Left cardiac atrium (tissue), 4 donors: ENCODE measurements around the gene HUNK. TPM values are rescaled to one million over a fixed set of nuclear protein-coding genes. Genes with fewer than 3 reads are reported as not detected.
"Not testable (repeated sequence)": the region's sequence is repeated elsewhere in the genome, so short reads cannot be mapped to it uniquely, and the experiment has no call there.

Experiments used
- ATAC-seq, 2 donors: fragments of 200-7000 bp; cut with Tn5 transposase; one replicate each; pipeline ENCODE4 v1.9.1; 2020; ENCODE audit warnings: mild to moderate bottlenecking in 2 of 2, moderate library complexity in 2 of 2
- DNase-seq: peaks from one replicate; pipeline ENCODE4 v3.0.0-alpha.2; 2020
- intact Hi-C, 2 donors: fragments of 100-400 bp; cut with DNase I; formaldehyde crosslinking; loops; one replicate each; pipeline versions ENCODE4 v1.14.1 to v1.15.1; 2022 to 2023
- total RNA-seq, 2 donors: library from RNA; stranded (reverse); fragmentation: NEBNext Ultra II Directional; extraction: Animal tissue kit (Norgen Biotek cat#: 25700); gene quantifications; one replicate each; pipeline ENCODE4 v1.2.1, GENCODE V29; 2021
- donor health status: DM: no; HTN: yes; CAD: no.
- donor health status: DM: no; HTN: yes; CAD: no; lungs with severe emphysema.
- donor health status: DM: yes; HTN: yes; CAD: no.
- donor health status: Dilated cardiomyopathy.

The HUNK gene
- total RNA-seq, 2 donors from 2014 or later: 0.38 to 1.7 TPM

DNA sequence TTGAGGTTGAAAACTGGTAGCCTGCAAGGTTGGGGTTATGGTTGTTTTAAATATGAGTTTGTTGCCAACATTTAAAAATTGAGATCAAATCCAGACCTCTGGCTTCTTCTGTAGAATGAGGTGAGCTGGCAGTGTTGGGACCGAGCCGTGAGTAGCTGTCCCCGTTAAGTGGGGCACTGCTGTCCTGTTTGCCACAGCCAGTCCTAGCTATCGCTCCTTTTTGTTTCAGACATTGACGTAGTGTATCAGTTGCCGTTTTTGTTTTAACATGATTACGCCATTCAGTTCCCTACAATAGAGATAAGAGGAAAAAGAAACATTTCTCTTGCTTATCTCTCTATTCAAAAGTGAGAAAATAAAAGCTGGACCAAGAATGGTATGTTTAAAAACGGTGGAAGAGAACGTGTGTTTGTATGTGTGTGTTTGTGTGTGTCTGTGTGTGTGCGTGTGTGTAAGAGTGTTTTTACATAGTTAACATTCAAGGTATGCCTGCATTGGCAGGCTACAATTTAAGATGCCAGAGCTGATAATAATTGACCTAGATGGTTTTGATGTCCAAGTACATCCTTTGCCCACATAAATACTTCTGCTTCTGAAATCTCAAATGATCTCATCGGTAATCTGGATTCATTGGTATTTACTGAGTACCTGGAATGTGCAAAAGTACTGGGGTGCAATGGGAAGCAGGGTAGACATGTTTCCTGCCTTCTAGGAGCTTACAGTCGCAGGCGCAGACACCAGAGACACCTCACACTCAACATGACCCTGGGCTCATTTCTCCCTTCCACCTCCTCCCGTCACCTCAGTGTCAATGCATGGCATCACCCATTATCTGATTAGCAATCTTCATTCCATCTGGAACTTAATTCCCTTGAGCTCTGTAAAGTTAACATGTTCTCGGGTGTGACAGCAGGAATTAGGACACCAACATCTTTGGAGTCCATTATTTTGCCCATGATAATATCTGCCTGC is 65.8 kb downstream of the HUNK start:
- DNase-seq (no peak), ATAC-seq (peak; percentile 46 to 59)
- intact Hi-C loops: no loop called here

DNA sequence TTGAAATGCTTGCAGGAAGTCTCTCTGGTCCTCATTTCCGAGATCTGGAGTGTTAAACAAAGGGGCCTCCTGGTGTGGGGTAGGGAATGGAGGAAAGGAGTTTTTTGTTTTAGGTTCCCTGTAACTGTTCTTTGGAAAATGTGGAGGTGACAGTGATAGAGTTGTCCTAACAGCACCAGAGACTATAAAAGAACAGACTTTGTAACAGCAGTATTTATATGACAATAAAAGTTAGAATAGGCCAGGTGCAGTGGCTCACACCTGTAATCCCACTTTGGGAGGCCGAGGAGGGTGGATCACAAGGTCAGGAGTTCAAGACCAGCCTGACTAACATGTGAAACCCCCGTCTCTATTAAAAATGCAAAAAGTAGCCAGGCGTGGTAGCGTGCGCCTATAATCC is 68.9 kb downstream of the HUNK start:
- ATAC-seq (no peak), DNase-seq (no peak)
- intact Hi-C loops: no loop called here

DNA sequence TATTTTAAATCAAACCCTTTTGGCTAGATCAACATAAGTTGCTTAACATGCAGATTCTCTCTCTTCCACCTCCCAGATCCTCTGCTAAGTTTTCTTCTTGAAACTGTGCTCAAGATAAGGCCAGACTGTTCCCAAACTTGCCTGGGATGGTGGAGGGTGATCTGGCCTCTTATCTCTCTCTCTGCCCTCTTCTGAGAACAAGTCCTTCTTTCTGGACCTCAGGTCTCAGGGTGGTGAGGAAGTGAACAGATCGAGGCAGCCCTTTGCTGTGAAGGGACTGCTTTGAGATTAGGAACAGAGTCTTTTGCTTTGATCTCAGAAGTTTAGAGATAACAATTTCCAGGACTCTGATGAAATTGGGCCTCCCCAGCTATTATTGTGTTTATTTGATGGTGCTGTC is 70.7 kb downstream of the HUNK start:
- intact Hi-C loops: no loop called here

DNA sequence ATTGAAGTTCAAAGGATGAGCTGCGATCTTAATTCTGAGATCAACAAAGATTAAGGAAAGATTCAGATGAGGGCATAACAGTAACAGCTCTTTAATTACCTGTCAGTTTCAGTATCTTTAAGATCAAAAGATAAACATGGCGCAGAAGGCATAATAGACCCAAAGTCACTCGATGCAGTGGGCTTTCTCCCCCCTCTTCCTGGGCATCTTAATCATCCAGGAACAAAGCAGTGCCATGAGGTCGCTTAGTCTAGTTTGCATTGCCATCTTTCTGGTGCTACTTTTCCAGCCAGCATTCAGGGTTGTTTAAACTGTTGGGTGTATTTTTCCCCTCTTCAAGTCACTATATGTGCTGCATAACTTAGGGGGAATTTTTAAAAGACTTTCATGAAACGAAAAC is 72.3 kb downstream of the HUNK start:
- no peak for ATAC-seq
- intact Hi-C loops: no loop called here

More for the DNA sequence above, 70.7 kb downstream of the HUNK start:
- DNase-seq (no peak), ATAC-seq (no peak)

DNA sequence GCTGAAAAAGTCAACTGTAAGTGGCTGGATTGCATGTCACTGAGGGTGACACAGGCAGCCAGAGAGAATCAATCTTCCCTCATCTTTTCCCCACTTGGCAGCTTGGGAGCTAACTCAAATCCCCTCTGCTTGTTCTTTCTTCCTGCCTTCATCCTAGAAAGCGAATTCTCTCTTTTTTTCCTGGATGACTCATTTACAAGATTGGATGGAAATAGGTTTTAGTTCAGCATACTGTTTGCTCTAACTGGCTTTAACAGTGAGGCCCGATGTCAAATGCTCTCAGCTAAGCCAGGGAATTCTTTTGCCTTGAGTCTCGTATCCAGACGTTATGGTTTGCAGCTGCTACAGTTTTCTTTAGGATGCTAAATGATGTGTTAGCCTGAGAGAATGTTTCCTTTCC is 72.7 kb downstream of the HUNK start:
- intact Hi-C loops: no loop called here
- ATAC-seq (peak in 1 of 2 donors; percentile 44), DNase-seq (no peak)

More for the DNA sequence above, 72.3 kb downstream of the HUNK start:
- no peak for DNase-seq

DNA sequence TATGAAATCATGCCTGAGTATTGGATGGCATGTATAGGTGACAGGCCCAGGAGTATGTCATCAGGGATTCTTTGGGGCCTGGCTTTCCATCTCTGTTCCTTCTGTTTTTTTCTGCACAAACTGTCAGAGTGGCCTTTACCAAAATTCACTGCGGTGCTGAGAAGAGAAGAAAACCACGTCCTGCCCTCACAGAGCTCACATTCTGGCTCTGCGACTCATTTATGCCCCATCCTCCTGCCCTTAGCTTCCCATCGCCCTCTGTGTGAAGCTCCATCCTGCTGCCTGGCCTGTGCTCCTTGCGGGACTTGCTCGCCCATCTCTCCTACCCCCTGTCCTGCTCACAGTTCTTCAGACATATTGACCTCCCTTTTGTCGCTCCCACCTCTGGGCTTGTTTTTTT is 73.4 kb downstream of the HUNK start:
- DNase-seq (no peak), ATAC-seq (no peak)
- intact Hi-C loops: no loop called here

DNA sequence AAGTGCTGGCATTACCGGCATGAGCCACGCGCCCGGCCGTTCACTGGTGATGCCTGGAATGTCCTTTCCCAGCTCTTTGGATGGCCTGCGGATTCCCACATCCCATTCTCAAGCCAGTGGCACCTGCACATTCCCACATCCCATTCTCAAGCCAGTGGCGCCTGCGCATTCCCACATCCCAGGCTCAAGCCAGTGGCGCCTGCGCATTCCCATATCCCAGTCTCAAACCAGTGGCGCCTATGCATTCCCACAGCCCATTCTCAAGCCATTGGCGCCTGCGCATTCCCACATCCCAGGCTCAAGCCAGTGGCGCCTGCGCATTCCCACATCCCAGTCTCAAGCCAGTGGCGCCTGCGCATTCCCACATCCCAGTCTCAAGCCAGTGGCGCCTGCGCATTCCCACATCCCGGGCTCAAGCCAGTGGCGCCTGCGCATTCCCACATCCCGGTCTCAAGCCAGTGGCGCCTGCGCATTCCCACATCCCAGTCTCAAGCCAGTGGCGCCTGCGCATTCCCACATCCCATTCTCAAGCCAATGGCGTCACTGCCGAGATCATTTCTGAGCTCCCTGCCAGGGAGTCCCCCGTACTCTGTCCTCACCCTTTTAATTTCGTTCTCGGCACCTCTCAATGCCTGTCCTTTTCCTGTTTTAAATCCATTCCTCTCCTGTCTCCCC is 74.2 kb downstream of the HUNK start:
- intact Hi-C loops, ATAC-seq, DNase-seq: not testable (repeated sequence)

DNA sequence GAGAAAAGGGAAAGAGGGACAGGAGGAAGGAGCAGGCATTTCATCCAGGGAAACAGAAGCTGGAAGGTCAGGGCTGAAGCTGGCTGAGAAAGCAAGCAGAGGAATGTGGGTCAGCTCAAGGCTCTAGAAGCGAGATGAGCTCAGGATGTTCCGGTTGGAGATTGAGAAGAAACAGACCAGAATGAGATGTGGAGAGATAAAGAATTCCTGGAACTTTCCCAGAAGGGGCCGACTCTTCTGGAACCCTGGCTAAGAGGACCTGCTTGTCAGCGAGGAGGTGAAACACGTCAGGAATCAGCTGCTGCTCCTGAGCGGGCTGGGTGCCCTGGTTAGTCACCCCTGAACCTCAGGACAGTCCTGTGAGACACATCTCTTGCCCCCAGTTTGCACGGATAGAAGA is 75.9 kb downstream of the HUNK start:
- no peak for ATAC-seq
- DNase-seq: no peak
- intact Hi-C loops: no loop called here

DNA sequence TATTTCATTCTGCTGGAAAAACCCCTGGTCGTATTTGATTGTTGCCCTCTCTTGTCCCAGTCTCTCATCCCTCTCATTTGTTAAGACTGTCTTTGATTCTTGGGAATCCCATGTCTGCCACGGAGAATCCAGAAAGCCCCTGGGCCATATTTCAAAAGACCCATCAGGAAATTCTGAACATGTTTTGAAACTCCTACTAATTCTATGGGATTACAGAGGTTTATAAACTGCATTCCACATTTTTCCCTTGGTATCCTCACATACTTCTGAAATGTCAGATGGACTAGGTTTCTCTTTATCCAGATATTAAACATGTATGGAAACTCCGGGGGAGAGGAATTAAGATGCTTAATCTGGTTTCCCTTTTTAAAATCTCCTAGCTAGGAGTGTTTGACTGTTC is 80.0 kb downstream of the HUNK start:
- intact Hi-C loops: no loop called here
- ATAC-seq: no peak
- DNase-seq: no peak

DNA sequence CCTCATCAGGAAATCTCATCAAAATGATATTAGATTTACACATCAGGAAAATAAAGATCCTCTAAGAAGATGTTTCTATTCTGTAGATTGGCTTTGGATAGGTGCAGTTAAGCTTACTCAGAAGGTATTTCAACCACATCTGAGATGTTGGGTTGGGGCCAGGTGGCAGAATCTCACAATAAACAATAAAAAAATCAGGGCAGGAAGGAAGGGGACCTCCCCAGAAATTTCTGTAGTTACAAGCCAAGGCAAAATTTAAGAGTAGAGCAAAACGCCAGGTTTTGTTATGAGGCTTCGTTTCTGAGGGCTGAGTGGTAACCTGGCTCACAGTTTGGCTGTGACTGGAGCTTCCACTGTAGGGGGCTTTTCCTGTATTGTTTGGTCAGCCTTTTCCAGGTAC is 84.8 kb downstream of the HUNK start:
- no peak for ATAC-seq
- DNase-seq: no peak
- intact Hi-C loops: no loop called here

DNA sequence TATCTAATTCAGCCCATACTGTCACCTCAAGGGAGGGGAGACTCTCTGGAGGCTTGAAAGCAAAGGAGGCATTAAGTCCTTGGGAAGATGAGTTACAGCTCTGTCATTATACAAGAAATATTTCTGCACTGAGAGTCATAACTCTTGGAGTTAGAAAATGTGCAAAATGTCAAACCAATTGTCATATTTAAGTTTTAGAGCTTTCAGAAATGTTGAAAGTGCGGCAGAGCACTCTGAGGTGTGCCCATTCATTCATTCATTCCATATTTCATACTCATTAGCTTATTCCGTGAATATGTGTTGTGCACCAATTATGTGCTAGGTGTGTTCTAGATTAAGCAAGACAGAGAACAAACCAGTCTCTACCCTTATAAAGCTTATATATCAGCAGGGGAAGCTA is 87.1 kb downstream of the HUNK start:
- DNase-seq (no peak), ATAC-seq (no peak)
- intact Hi-C loops: no loop called here

DNA sequence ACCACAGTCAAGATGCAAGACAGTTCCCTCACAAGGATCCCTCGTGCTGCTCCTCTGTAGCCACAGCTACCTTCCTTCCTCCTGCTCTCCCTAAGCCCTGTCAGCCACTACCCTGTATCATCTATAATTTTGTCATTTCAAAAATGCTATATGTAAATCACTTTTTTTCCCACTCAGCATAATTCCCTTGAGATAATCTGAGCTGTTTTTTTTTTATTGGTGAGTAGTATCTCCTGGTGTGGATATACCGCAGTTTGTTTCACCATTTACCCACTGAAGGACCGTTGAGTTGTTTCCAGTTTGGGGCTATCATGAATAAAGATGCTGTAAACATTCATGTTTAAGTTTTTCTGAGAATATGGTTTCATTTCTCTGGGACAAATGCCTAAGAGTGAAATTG is 88.2 kb downstream of the HUNK start:
- intact Hi-C loops: no loop called here
- DNase-seq: no peak
- ATAC-seq: no peak

DNA sequence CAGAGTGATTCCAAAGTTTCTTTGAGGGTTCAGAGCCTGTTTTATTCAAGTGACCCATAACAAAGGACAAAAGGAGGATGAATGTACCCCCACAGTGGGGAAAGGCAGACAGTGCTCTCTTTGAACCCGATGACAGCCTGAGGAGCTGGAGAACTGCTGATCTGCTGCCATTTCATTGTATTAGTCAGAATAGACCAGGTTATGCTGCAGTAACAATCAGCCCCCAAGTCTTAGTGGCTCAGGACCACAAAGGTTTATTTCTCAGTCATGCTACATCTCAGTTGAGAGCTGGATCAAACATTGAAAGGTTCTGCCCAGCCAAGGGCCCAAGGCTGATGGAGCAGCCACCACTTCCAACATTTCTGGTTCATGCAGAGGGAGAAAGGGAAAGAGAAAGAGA is 88.9 kb downstream of the HUNK start:
- ATAC-seq: no peak
- intact Hi-C loops: no loop called here

DNA sequence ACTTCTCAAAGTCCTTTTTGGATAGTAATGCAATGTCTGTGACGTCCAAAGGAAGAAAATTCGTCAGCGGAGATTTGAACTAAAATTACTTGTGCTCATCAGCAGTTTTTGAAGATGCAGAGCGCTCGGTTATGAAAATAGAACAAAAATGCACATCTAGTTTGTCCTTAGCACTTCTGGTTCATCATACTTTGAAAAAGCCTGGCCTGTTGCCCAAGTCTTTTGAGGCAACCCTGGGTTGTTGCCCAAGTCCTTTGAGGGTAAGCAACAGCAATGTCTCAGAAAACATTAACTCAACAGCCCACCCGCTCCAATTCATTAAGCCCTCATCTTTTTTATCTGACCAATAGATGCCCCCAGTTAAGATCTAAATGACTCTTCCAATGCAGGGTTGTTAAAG is 91.9 kb downstream of the HUNK start:
- ATAC-seq (no peak), DNase-seq (no peak)
- intact Hi-C loops: no loop called here

More for the DNA sequence above, 88.9 kb downstream of the HUNK start:
- DNase-seq: no peak

DNA sequence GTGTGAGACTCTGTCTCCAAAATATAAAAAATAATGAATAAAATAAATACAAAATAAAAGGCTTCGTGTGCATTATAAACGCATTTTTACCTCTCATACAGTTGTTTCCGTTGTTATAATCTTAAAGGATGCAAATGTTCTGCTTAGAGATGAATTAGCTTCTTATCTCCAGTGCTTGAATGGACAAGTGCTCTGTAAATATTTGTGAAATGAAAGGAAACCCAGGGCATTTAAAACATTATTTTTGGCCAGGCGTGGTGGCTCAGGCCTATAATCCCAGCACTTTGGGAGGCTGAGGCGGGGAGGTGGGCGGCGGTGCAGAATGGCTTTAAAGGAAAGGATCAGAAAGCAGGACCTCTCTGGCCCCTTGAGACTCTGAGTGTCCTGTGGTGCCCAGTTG is 94.5 kb downstream of the HUNK start:
- DNase-seq (no peak), ATAC-seq (no peak)
- intact Hi-C loops: no loop called here

DNA sequence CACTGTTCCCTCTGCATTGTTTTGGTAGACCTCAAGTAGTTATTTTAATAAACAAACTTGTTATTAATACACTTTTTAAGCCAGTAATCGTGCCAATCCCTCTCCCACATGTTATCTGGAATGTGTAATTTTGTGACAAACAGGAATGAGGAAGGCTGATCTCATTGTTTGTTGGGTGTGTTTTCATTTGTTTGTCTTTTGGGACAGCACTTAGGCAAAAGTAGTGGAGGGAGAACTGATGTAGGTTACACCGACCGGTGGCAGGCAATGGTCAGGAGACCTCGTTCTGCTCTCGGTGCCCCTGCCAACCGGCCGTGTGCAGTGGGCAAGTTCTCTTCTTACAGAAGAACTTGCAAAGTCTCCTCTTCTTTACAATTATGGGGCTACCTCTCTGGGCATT is 99.8 kb downstream of the HUNK start:
- intact Hi-C loops: no loop called here
- no peak for ATAC-seq
- no peak for DNase-seq

DNA sequence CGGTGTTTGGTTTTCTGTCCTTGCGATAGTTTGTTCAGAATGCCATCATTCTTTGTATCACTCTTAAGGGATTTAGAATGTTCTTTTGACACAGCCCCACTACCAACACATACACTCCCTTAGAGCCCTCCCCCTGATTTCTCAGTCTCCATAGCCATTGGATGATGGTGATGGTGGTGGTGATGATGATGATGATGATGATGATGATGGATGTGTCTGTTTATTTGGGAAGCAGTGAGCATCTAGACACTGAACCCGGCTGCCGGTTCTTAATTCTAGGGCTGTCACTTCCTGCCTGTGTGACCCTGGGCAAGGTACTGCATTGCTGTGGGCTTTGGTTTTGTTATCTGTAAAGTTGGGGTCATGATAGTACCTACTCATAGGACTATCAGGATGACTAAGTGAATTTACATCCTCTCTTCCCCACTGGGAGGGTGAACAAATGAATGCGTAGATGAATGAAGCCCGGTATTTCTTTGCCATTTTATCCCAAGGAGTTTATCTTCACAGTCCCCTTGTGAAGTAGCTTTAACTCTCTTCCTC is 100.7 kb downstream of the HUNK start:
- DNase-seq (no peak), ATAC-seq (no peak)
- intact Hi-C loops: no loop called here

DNA sequence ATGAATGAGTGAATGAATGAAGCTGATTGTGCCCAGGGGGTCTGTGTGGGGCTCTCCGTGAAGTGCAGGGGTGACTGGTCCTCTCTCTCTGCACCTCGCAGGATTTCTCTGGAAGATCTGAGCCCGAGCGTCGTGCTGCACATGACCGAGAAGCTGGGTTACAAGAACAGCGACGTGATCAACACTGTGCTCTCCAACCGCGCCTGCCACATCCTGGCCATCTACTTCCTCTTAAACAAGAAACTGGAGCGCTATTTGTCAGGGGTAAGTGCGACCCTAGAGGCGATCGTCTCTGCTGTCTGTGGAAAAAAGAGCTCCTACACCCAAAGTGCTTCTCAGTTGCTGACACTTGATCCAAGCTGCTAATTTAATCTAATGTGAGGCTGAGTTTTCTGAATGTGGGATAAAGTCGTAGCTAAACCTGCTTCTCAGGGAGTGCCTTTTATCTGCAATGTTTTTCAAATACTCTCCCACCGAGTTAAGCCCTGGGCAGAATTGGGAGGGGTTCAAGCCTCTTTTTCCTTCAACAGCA is 101.7 kb downstream of the HUNK start:
- no peak for ATAC-seq
- DNase-seq: no peak
- intact Hi-C loops: no loop called here

DNA sequence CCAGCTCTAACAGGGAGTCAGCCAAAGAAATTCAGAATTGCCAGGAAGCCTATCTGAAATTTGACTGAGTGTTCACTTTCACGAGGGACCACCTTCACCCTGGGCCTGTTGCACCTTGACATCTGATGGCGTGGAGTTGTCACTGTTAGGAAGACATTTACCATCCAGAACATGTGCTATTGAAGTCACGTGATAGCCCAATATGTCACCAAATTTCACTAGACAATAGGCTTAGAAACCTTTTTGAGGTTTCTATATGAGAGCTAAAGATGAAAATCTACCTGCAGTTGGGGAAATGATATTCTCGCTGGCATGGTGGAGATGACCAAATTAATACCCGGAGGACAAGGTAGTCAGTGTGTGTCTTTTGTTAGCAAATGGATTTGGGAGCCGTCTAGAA is 102.7 kb downstream of the HUNK start:
- DNase-seq: no peak
- no peak for ATAC-seq
- intact Hi-C loops: no loop called here

DNA sequence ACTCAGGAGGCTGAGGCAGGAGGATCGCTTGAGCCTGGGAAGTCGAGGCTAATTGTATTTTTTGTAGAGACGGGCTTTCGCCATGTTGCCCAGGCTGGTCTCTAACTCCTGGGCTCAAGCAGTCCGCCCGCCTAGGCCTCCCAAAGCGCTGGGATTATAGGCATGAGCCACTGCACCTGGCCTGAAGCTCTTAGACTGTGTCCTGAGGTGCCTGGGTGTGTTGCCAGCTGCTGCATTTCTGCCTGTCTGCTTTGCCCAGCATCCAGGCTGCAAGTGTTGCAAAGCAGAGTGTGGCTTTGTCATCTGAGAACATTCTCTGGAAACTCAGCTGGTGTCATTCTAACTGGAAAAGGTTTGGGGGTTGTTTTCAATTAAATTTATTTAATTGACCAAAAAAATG is 105.0 kb downstream of the HUNK start:
- DNase-seq: no peak
- intact Hi-C loops: no loop called here
- ATAC-seq: no peak
